Stimulated activated CD4-positive, alpha-beta T cell treated with anti-CD3 and anti-CD28 coated beads, Interleukin-1b, Interleukin-23, amount 100 ng/mL, for 4 hours (primary cell): ENCODE measurements around the gene SLC22A16.
"Not testable (repeated sequence)": the region's sequence is repeated elsewhere in the genome, so short reads cannot be mapped to it uniquely, and the experiment has no call there.

Experiments used
- DNase-seq, 2 donors: peaks; one replicate each; pipeline ENCODE4 v3.0.0-alpha.2; 2020; ENCODE audit warnings: low read depth in 2 of 2

The SLC22A16 gene

DNA sequence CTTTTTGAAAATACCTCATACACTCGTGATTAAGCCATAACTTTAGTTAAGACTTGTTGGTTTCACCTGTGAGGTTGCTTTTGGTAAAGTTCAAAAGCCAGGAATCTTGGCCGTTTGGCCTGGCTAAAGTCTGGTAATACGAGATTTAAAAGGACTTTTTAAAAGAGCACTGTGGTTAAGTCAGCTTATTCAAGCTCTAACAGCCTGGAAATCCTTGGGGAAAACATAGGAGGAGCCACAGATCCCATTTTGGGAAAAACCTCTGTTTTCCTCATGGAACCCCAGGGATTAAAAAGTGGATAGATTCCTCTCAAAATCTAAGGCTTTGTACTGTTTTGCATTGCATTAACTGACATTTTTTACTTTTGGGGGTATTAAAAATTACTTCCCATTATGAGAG is 13.7 kb upstream of the SLC22A16 start:
- DNase-seq = no peak

DNA sequence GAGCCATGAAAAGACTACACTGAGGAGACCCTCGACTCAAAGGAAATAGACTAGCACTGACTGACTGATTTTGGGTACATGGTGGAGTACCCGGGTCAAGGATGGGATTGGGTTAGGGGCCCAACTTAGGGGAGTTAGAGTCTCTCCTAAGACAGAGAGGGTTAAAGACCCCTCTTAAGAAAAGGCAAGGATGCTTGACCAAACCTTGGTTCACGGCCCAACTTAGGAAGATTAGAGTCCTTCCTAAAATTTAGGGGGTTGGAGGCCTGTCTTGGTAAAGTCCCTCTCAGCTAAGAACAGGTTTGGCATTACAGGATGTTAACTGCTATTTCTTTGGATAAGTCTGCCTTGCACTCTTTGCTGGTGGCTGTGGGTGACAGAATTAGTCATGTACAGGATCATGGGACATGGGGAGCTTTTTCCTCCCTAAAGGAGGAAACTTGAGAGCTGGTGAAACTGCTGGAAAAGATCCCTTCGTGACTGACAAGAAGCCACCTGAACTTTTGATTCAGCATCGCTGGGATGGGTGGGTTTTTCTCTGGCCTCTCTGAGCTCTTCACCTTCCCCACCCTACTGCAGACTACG is 12.3 kb upstream of the SLC22A16 start:
- no peak for DNase-seq

DNA sequence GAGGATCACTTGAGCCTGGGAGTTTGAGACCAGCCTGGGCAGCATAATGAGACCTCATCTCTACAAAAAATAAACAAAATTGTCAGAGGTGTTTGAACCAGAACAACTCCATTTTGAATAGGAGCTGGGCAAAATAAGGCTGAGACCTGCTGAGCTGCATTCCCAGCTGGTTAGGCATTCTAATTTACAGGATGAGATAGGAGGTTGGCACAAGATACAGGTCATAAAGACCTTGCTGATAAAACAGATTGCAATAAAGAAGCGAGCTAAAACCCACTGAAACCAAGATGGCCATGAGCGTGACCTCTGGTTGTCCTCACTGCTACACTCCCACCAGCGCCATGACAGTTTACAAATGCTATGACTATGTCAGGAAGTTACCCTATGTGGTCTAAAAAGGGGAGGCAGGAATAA is 11.6 kb upstream of the SLC22A16 start:
- not testable (repeated sequence) for DNase-seq

DNA sequence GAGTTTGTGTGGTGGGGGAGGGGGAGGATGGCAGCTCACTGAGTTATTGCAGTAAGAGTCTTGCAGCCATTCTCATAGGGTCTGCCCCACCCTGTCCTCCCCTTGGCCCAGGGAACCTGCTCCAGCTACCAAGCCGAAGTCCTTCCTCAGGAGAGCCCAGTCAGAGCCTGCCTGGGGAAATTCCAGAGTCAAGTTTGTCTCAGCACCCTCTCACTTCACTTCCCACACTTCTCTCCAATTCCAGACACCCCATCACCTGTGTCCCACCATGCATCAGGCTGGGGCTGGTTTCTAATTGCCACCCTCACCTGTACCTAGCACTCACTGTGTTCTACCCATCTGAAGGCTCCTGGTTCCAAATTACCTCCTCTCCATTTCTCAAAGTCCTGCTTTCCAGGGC is 10.3 kb upstream of the SLC22A16 start:
- DNase-seq = no peak

DNA sequence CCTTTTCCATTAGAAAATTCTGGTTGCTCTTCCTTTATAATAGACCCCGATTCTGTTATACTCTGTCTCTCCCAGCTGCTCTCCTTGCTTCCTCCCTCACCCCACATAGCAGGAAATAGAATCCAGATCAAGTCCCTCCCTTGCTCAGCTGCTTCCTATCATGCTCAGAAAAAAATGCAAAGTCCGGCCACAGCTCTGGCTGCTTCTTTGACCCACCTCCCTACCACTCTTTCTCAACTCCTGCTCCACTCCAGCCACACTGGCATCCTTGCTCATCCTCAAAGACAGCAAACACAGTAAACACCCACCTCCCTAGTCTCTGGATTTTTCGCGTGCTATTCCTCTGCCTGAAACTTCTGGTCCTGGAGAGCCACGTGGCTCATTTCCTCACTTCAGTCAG is 9.1 kb upstream of the SLC22A16 start:
- no peak for DNase-seq

DNA sequence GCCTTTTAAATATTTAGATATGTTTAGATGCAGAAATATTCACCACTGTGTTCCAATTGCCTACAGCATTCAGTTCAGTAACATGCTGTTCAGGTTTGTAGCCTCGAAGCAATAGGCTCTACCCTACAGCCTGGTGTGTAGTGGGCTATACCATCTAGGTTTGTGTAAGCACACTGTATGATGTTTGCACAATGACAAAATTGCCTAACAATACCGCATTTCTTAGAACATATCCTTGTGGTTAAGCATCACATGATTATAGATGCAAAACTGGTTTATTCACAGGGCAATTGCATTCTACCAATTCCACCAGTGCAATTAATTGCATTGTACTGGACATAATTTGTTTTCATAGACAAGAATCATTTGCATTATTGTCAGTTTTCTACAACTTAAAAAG is 7.9 kb upstream of the SLC22A16 start:
- DNase-seq = no peak

DNA sequence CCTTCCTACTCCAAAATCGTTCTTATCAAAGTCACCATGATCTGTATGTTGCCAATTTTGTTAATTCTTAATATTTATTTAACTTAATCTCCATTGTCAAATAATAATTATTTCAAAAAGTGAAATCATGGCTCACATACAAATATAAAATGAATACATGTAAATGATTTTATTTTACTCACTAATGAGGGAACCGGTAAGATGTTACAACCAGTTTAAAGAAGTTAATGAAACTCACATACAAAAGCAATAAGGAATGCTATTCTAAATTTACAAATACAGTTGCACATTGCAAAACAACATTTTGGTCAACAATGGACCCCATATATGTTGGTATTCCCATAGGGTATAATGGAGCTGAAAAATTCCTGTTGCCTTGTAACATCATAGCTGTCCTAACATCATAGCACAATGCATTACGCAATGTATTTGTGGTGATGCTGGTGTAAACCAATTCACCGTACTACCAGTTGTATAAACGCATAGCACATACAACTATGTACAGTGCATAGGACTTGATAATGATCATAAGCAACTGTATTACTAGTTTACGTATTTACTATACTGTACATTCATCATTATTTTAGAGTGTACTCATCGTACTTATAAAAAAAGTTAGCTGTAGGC is 6.5 kb upstream of the SLC22A16 start:
- no peak for DNase-seq

DNA sequence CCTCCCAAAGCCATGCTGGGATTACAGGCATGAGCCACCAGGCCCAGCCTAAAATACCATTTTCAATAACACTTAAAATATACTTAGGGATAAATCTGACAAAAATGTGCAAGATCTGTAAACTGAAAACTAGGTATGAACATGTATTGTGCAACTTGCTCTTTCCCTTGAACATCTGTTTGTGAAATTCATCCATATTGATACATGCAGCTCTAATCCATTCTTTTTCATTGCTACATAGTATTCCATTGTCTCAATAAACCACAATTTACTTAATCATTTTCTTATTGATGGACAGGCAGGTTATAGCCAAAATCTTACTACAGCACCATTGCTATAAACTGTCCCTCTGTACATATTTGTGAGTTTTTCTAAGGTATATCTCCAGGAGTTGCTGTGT is 4.7 kb upstream of the SLC22A16 start:
- DNase-seq = no peak

DNA sequence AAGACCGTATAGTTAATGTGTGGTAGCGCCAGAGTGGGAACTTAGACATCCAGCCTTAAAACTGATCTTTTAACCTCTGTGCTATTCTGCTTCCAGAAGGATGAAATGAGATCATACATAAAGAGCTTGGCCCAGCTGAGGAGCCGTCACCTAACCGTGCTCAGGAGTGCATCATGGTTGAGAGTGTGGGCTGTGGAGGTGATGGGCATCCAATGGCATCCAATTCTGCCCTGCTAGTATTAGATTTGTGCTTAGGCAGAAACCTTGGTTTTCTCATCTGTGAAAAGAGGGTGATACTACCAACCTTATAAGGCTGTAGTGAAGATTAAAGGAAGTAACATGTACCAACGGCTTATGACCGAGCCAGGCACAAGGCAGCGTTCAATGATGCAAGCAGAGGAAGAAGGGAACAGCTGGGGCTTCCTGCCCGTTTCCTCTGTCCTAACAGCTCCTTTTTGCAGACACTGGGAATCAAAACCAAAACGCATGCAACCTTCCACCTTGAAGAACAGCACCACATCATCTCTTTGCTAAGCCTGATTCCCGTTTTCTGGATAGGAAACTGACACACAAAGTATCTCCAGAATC is 1.3 kb downstream of the SLC22A16 start:
- DNase-seq = no peak

DNA sequence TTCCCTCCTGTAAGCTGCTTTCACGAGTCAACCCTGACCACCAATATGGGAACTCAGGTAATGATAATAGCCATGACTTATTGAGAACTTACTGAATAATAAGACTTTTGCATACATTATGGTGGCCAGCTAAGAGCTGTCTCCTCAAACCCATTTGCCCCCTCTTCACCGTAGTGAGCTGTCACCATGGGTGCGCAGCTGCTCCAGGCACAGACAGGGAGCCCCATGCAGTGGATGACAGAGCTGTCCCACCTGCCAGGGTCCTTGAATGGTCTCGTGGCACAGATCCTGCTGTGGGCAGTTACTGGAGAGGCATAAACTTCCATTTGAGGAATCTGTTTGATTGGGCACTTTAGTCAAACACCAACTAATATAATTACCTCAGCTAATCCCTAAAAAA is 1.9 kb downstream of the SLC22A16 start:
- DNase-seq = no peak

DNA sequence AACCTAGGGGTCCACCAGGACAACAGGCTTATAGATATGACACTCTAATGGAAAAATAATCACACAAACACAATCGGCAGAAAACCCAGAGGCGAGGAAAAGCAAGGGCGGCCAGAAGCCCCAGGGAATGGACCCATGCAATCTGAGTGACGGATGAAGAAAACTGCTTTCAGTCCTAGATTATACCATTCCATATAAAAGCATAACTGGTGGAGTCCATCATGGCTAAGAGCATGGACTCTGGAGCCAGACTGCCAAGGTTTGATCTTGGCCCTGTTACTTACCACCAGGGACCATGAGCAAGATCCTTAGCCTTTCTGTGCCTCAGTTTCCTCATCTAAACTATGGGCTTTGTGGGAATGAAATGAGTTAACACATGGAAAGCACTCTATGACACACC is 3.7 kb downstream of the SLC22A16 start:
- no peak for DNase-seq

DNA sequence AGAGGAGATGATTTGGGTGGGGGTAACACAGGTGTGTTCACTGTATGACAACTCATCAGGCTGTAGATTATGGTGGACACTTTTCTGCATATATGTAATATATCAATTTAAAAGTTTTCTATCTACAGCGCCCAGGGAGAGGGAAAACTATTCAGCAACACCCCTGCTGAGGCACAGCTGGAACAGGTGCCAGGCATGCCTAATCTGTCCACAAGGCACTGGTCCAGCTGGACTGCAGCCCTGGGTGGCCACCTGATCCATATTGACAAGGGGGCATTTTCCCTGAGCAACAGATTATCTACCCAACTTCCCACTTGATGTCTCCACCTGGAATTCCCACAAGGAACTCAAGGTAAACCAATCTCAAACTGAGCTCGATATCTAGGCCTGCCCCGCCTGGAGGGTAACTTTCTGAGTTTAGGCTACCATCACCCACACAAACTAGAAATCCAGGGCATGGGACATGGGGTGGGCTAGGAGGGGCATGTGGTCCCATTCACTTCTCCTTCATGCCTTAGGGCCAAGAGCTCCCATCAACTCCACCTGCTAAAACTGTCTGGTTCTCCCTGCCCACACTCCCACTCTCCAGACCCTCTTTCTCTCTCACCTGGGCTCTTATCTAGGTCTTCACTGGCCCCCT is 4.6 kb downstream of the SLC22A16 start:
- DNase-seq = no peak

DNA sequence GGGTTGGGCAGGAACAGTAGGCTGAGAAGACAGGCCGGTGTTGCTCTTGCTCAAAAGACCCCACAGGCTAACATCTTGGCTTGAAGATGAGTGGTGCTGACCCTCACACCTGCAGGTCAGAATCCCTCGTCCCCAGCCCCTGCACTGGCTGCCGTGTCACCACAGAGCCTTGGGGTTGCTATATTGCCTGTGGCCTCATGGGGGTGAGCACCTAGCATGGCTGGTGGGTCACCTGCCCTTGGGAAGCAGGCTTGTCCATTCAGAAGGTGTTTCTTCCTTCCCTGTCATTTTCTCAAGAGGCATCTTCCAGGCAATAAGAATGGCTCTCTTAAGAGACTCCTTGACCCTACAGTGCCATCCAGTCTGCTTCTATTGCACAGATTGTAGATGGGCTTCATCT is 7.7 kb downstream of the SLC22A16 start:
- no peak for DNase-seq

DNA sequence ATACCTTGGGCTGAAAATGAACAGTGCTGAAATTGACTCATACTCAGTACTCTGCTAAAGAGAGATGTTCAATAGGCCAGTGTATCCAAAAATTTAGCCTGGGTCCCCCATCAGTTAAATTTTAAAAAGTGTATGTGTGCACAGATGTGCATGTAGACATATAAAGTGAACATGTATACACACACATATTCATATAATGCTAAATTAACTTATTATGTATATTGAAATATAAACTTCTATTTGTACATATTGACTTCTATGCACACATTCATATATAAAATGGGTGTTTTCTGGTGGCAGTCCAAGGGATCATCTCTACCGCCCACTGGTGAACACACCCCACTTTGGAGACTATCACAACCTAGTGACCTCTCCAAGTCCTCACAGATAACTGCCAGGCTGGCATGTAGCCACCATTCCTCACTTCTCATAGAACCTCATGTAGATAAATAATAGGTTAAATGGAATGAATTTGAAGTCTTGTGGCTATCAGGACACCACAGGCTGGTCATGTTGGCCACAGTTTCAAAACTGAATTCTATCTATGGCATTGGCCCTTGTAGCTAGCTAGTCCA is 8.8 kb downstream of the SLC22A16 start:
- DNase-seq = no peak

DNA sequence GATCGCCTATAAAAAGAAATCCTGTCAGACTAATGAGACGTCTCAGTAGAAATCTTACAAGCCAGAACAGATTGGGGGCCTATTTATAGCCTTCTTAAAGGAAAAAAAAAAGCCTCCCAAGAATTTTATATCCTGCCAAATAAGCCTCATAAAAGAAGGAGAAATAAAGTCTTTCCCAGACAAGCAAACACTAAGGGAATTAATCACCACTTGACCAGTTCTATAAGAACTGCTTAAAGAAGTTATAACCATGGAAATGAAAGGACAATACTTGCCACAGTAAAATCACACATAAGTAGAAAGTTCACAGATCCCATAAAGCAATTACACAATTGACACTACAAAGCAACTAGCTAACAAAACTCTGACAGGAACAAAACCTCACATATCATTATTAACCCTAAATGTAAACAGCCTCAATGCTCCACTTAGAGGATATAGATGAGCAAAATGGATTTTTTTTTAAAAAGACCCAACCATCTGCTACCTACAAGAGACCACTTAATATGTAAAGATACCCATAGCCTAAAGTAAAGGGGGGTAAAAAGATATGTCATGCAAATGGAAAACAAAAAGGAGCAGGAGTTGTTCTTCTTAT is 13.4 kb downstream of the SLC22A16 start:
- DNase-seq = no peak

DNA sequence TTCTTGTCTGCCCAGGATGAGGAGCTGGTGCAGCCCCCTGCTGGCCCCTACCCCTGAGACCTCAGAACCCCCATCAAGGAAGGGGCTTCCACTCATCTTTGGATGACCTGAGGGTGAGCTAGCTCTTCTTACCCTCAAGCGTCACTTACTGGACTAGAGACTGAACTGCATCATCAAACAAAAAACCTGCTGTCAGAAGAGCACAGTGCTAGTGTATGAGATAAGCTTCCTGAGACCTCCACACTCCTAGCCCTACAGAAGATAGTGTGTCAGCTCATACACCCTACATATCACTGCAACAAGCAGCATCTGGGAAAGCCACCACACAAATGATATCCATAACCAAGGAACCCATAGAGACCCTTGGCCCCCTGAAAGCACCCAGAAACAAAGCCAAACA is 15.0 kb downstream of the SLC22A16 start:
- DNase-seq = no peak

DNA sequence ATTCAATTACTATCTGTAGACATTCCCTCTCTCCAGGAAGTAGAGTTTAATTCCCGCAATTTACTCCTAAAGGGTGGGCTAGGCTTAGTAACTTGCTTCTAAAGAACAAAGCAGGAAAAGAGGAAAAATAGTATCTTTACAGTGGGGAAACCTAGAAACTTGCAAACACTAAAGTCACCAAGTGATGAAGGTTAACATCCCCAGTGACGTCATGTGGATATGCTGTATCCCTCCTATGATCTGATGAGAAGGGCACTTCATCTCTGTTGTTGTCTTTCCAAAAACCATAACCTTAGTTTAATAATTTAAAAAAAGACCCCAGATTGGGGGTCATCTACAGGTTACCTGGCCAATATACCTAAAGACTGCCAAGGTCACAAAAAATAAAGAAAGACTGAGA is 17.3 kb downstream of the SLC22A16 start:
- no peak for DNase-seq

DNA sequence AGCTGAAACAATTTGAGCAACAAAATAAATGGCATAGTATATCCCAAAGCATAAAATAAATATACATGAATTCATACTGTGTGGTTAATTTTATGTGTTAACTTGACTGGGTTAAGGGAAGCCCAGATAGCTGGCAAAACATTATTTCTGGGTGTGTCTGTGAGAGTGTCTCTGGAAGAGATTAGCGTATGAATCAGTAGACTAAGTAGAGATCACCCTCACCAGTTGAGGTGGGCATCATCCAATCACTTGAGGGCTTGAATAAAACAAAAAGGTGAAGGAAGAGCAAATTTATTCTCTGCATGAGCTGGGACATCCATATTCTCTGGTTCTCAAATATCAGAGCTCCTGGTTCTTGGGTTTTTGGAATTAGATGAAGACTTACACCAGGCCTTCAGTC is 17.9 kb downstream of the SLC22A16 start:
- DNase-seq = no peak

DNA sequence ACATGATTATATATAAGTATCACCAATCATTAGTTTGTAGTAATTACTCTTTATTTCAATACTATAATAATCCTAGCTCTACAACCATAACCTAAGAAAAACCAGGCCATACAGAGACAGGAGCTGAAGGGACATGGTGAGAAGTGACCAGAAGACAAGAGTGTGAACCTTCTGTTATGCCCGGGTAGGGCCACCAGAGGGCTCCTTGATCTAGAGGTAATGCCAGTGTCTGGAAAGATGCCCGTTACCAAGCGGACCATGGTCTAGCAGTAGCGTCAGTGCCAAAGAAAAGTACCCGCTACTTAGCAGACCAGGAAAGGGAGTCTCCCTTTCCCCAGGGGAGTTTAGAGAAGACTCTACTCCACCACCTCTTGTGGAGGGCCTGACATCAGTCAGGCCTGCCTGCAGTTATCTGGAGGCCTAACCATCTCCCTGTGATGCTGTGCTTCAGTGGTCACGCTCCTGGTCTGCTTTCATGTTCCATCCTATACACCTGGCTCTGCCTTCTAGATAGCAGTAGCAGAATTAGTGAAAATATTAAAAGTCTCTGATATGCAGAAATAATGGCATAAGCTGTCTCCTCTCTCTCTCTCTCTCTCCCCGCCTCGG is 18.7 kb downstream of the SLC22A16 start:
- DNase-seq = not testable (repeated sequence)

DNA sequence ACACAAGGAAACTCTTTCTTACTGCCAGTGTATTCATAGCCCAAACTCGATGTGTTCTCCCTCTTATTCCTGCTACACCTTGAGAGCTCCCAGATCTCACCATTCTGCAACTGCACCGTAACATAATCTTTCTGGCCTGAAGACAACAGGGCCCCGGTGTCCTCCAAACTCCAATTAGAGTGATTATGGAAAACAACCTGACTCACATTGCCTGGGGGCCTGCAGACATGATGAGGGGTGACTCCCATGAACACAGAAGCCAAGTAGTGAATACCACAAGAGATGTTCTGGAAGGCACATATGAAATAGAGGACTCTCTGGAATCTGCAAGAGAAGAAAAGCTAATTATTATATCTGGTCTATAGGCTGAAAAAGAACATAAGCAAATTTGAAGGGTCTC is 19.7 kb downstream of the SLC22A16 start:
- DNase-seq = no peak

DNA sequence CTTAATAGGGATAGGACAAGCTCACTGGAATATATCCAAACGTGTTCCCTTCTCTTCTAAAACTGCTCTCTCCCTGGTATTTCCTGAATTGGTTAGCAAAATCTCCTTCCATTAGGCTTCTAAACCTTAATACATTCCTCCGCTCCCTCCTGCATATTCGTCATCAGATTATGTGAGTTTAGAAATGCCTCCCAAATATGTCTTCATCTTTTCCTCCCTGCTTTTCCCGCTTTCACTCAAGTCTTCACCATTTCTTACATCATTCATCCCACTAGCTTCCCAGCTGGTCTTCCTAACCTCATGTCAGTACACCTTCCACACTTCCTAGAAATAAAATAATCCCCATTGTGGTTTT is 26.9 kb downstream of the SLC22A16 start:
- no peak for DNase-seq
